IMR-90 (cell line): Measurements from ENCODE around the gene TTLL11. TPM values are rescaled to one million over a fixed set of nuclear protein-coding genes. Genes with fewer than 3 reads are reported as not detected.
A peak's percentile ranks its signal among the peaks of the same experiment; 100 is the strongest.

Source experiments
- ATAC-seq: fragments of 200-7000 bp; cut with Tn5 transposase; 2 replicates; pipeline ENCODE4 v1.9.1; 2020; ENCODE audit warnings: low read depth, mild to moderate bottlenecking, moderate library complexity
- BruUV-seq: library from RNA; stranded (reverse); fragments of 400-500 nt; replicated peaks from 2 replicates; lab custom pipeline; 2021; lab: Mats Ljungman, UMichigan
- CTCF ChIA-PET: fragments of 300-600 bp; formaldehyde crosslinking; extraction: SDS; loops from one replicate; lab custom pipeline; 2021; ENCODE audit warnings: antibody characterized with exemption; lab: Yijun Ruan, JAX
- POLR2A ChIA-PET: fragments of 300-600 bp; sonication (Branson Sonifier 250); formaldehyde crosslinking; loops from one replicate; lab custom pipeline; 2022; ENCODE audit warnings: antibody characterized with exemption; ENCODE audit not compliant: unreplicated experiment; lab: Charles Lee
- DNase-seq: peaks from one replicate; pipeline ENCODE4 v3.0.0; 2013
- H2AFZ ChIP-seq: replicated peaks from 2 replicates; pipeline ENCODE3; 2013; ENCODE audit warnings: low read length, mild to moderate bottlenecking; ENCODE audit not compliant: poor library complexity
- H2AK5ac ChIP-seq: 2 replicates; pipeline ENCODE4 v1.6.1; 2013; ENCODE audit warnings: low read depth, low read length, inconsistent platforms
- H2AK9ac ChIP-seq: replicated peaks from 2 replicates; pipeline ENCODE3; 2013; ENCODE audit warnings: mild to moderate bottlenecking, low read depth, low read length, moderate library complexity; ENCODE audit not compliant: poor library complexity
- H2BK120ac ChIP-seq: 2 replicates; pipeline ENCODE4 v1.6.1; 2013; ENCODE audit warnings: low read depth, low read length, inconsistent platforms
- H2BK15ac ChIP-seq: 3 replicates; pipeline ENCODE4 v1.6.1; 2013; ENCODE audit warnings: low read depth, low read length, inconsistent platforms
- H2BK20ac ChIP-seq: 2 replicates; pipeline ENCODE4 v1.6.1; 2013; ENCODE audit warnings: low read depth, mild to moderate bottlenecking, inconsistent platforms, low read length, moderate library complexity
- H2BK5ac ChIP-seq: 2 replicates; pipeline ENCODE4 v1.6.1; 2013; ENCODE audit warnings: mild to moderate bottlenecking, low read depth, low read length, inconsistent platforms; ENCODE audit not compliant: poor library complexity, severe bottlenecking
- H3K14ac ChIP-seq: replicated peaks from 2 replicates; pipeline ENCODE4 v1.6.1; 2013; ENCODE audit warnings: low read depth, low read length, inconsistent platforms
- H3K18ac ChIP-seq: 2 replicates; pipeline ENCODE4 v1.6.1; 2013; ENCODE audit warnings: low read depth, low read length, control low read depth
- H3K23ac ChIP-seq: 2 replicates; pipeline ENCODE4 v1.6.1; 2013; ENCODE audit warnings: low read depth, low read length, inconsistent platforms
- H3K27ac ChIP-seq: 2 replicates; pipeline ENCODE4 v1.5.1; 2013; ENCODE audit warnings: mild to moderate bottlenecking, control low read depth, low read length; ENCODE audit not compliant: insufficient read depth
- H3K27me3 ChIP-seq: 2 replicates; pipeline ENCODE4 v1.6.1; 2013; ENCODE audit warnings: low read length; ENCODE audit not compliant: control insufficient read depth, insufficient read depth
- H3K36me3 ChIP-seq: 2 replicates; pipeline ENCODE4 v1.6.1; 2013; ENCODE audit warnings: low read length, mixed read lengths; ENCODE audit not compliant: control insufficient read depth, insufficient read depth
- H3K4ac ChIP-seq: 2 replicates; pipeline ENCODE4 v1.6.1; 2013; ENCODE audit warnings: low read depth, low read length, inconsistent platforms
- H3K4me1 ChIP-seq: 2 replicates; pipeline ENCODE4 v1.6.1; 2013; ENCODE audit warnings: low read length, mixed read lengths; ENCODE audit not compliant: control insufficient read depth, insufficient read depth
- H3K4me2 ChIP-seq: 2 replicates; pipeline ENCODE4 v1.6.1; 2013; ENCODE audit warnings: low read depth, mild to moderate bottlenecking, control low read depth, low read length, moderate library complexity
- H3K4me3 ChIP-seq: 2 replicates; pipeline ENCODE4 v1.5.1; 2013; ENCODE audit warnings: low read depth, mild to moderate bottlenecking, control low read depth, low read length, moderate library complexity; ENCODE audit not compliant: insufficient read depth
- H3K56ac ChIP-seq: 2 replicates; pipeline ENCODE4 v1.6.1; 2013; ENCODE audit warnings: low read length, inconsistent platforms; ENCODE audit not compliant: insufficient read depth; ENCODE audit errors: extremely low read depth
- H3K79me1 ChIP-seq, 2 experiments: 2 replicates each; pipeline ENCODE4 v1.6.1; 2013; ENCODE audit warnings: low read length in 2 of 2, inconsistent platforms in 1 of 2, low read depth in 1 of 2
- H3K9ac ChIP-seq: 2 replicates; pipeline ENCODE4 v1.6.1; 2013; ENCODE audit warnings: low read depth, low read length, control low read depth
- H3K9me1 ChIP-seq: 2 replicates; pipeline ENCODE4 v1.6.1; 2013; ENCODE audit warnings: low read length, inconsistent platforms; ENCODE audit not compliant: insufficient read depth
- H3K9me3 ChIP-seq: 2 replicates; pipeline ENCODE4 v1.6.1; 2013; ENCODE audit warnings: low read length; ENCODE audit not compliant: control insufficient read depth, insufficient read depth
- H4K20me1 ChIP-seq: 2 replicates; pipeline ENCODE4 v1.6.1; 2013; ENCODE audit warnings: low read length, inconsistent platforms; ENCODE audit not compliant: insufficient read depth
- H4K5ac ChIP-seq: 2 replicates; pipeline ENCODE4 v1.6.1; 2013; ENCODE audit warnings: mild to moderate bottlenecking, low read depth, low read length, control low read depth
- H4K8ac ChIP-seq, 2 experiments: 2 replicates each; pipeline ENCODE4 v1.6.1; 2013; ENCODE audit warnings: low read depth in 2 of 2, low read length in 2 of 2, control low read depth in 1 of 2, inconsistent platforms in 1 of 2
- H4K91ac ChIP-seq: 2 replicates; pipeline ENCODE4 v1.6.1; 2013; ENCODE audit warnings: low read depth, low read length, inconsistent platforms; ENCODE audit not compliant: insufficient read depth
- BHLHE40 ChIP-seq: fragments of 150-350 bp; IDR thresholded peaks from 2 replicates; pipeline ENCODE4 v1.6.1; 2016; ENCODE audit warnings: mild to moderate bottlenecking, low read depth, low read length
- CEBPB ChIP-seq: IDR thresholded peaks from 2 replicates; pipeline ENCODE4 v1.6.1; 2012; ENCODE audit warnings: low read depth, low read length, improper control_type of control experiment
- CHD1 ChIP-seq: IDR thresholded peaks from 2 replicates; pipeline ENCODE4 v1.6.1; 2012; ENCODE audit warnings: low read depth, low read length, improper control_type of control experiment
- ELK1 ChIP-seq: fragments of 150-350 bp; IDR thresholded peaks from 2 replicates; pipeline ENCODE4 v1.6.1; 2016; ENCODE audit warnings: low read depth, mild to moderate bottlenecking, low read length, moderate library complexity, borderline replicate concordance
- FOS ChIP-seq: fragments of 150-350 bp; IDR thresholded peaks from 2 replicates; pipeline ENCODE4 v1.6.1; 2016; ENCODE audit warnings: low read depth, low read length
- MAFK ChIP-seq: IDR thresholded peaks from 2 replicates; pipeline ENCODE4 v1.6.1; 2012; ENCODE audit warnings: low read depth, low read length, improper control_type of control experiment
- MAZ ChIP-seq: IDR thresholded peaks from 2 replicates; pipeline ENCODE4 v1.6.1; 2012; ENCODE audit warnings: low read depth, mild to moderate bottlenecking, low read length, improper control_type of control experiment, moderate library complexity, borderline replicate concordance
- MXI1 ChIP-seq: IDR thresholded peaks from 2 replicates; pipeline ENCODE4 v1.6.1; 2012; ENCODE audit warnings: low read depth, mild to moderate bottlenecking, low read length, moderate library complexity, borderline replicate concordance
- NFE2L2 ChIP-seq: fragments of 150-350 bp; IDR thresholded peaks from 2 replicates; pipeline ENCODE4 v1.6.1; 2016; ENCODE audit warnings: low read depth, mild to moderate bottlenecking, low read length
- POLR2A ChIP-seq: IDR thresholded peaks from 2 replicates; pipeline ENCODE4 v1.6.1; 2012; ENCODE audit warnings: mild to moderate bottlenecking, low read depth, low read length
- RAD21 ChIP-seq: IDR thresholded peaks from 2 replicates; pipeline ENCODE4 v1.6.1; 2012; ENCODE audit warnings: low read length, improper control_type of control experiment
- RCOR1 ChIP-seq: IDR thresholded peaks from 2 replicates; pipeline ENCODE4 v1.6.1; 2012; ENCODE audit warnings: mild to moderate bottlenecking, low read length, improper control_type of control experiment; ENCODE audit not compliant: insufficient replicate concordance
- RFX5 ChIP-seq: IDR thresholded peaks from 2 replicates; pipeline ENCODE4 v1.8.0; 2012; ENCODE audit warnings: low read depth, mild to moderate bottlenecking, low read length, moderate library complexity
- SMC3 ChIP-seq: fragments of 150-350 bp; IDR thresholded peaks from 2 replicates; pipeline ENCODE4 v1.6.1; 2016; ENCODE audit warnings: low read depth, mild to moderate bottlenecking, antibody characterized with exemption, low read length, moderate library complexity
- USF2 ChIP-seq: fragments of 150-350 bp; IDR thresholded peaks from 2 replicates; pipeline ENCODE4 v1.6.1; 2017; ENCODE audit warnings: mild to moderate bottlenecking, antibody characterized with exemption, low read length, low read depth
- WGBS, 2 experiments: methylation state at CpG; one replicate each; pipeline versions ENCODE4 v1.1.5 to v1.1.7; 2013; ENCODE audit warnings: missing lambda C conversion rate in 2 of 2; ENCODE audit not compliant: insufficient read length in 1 of 2; ENCODE audit errors: extremely low coverage in 2 of 2; 5-methylcytosine and 5-hydroxymethylcytosine counted together
- dilution Hi-C: fragments of 300-500 bp; cut with HindIII; formaldehyde crosslinking; loops from one replicate; pipeline ENCODE4 v1.14.3; 2018; ENCODE audit warnings: low sequenced_read_pairs; ENCODE audit not compliant: unreplicated experiment
- in situ Hi-C: fragments of 300-500 bp; cut with MboI; formaldehyde crosslinking; loops from 3 replicates; pipeline ENCODE4 v1.14.3; 2019; ENCODE audit warnings: low sequenced_read_pairs, inconsistent platforms, mixed read lengths
- intact Hi-C: fragments of 100-400 bp; cut with micrococcal nuclease; formaldehyde crosslinking; loops from 2 replicates; pipeline ENCODE4 v1.10.0; 2022
- polyA plus RNA-seq, 3 experiments: library from polyadenylated mRNA; depleted of rRNA; stranded (reverse); fragments of >200 nt; gene quantifications; 2 replicates each; pipeline ENCODE4 v1.2.3, GENCODE V29; 2012; ENCODE audit warnings: low replicate concordance in 1 of 3
- total RNA-seq: library from RNA; depleted of rRNA; stranded (reverse); fragments of >200 nt; gene quantifications from 2 replicates; pipeline ENCODE4 v1.2.3, GENCODE V29; 2012
- TF ChIP-seq, protein P1 (sequence below): conservative IDR thresholded peaks from 2 replicates; pipeline ENCODE4 v1.5.1; 2012; ENCODE audit warnings: mild to moderate bottlenecking, low read depth, low read length, improper control_type of control experiment

TTLL11 gene
- total and polyA plus RNA-seq, 2 of the 4 experiments (the other 2 are of a cell fraction) = 2.0 to 4.6 TPM

GRCh38 chr9:122090981-122091380 lies 2.1 kb downstream of the TTLL11 start:
- Histone ChIP-seq H3K9ac (no peak overlapping the region), H2BK120ac (no peak overlapping the region), H2AK5ac (no peak overlapping the region), H3K36me3 (no peaks in the 10 kb centered on the region), H3K56ac (no peak overlapping the region), H3K9me3 (no peaks in the 10 kb centered on the region), H4K20me1 (peaks cover 28% of the 10 kb centered on the region), H4K91ac (no peak overlapping the region), H2BK15ac (no peak overlapping the region), H2AK9ac (peak overlapping the region; percentile 20), H2AFZ (no peak overlapping the region), H3K79me1 (peaks cover 19 to 56% of the 10 kb centered on the region in 2 experiments), H4K8ac (no peak overlapping the region), H2BK20ac (no peak overlapping the region), H3K18ac (no peak overlapping the region), H3K4ac (no peak overlapping the region), H3K27ac (no peak overlapping the region), H3K27me3 (no peaks in the 10 kb centered on the region), H3K4me3 (no peak overlapping the region), H3K4me2 (no peak overlapping the region), H2BK5ac (no peak overlapping the region), H3K23ac (no peak overlapping the region), H3K4me1 (peaks cover 11% of the 10 kb centered on the region), H3K9me1 (peaks cover 13% of the 10 kb centered on the region), H3K14ac (no peak overlapping the region), H4K5ac (no peak overlapping the region)
- CTCF ChIA-PET = no interaction called here
- DNase-seq (no peak), ATAC-seq (no peak)
- no TSS peak for BruUV-seq
- 90% methylated on average over 5 of the region's 5 CpGs; no CpG with 5 or more reads in 1 of the 2 experiments for WGBS, 2 experiments
- dilution Hi-C loops = no loop called here
- POLR2A ChIA-PET = no interaction called here
- TF ChIP-seq RFX5 (no peak), NFE2L2 (no peak), ELK1 (no peak), MAZ (no peak), MXI1 (no peak), MAFK (no peak), SMC3 (no peak), CEBPB (no peak), BHLHE40 (no peak), FOS (no peak), RCOR1 (no peak), POLR2A (no peak), RAD21 (no peak), USF2 (no peak), CHD1 (no peak)
- TF ChIP-seq, protein P1, sequence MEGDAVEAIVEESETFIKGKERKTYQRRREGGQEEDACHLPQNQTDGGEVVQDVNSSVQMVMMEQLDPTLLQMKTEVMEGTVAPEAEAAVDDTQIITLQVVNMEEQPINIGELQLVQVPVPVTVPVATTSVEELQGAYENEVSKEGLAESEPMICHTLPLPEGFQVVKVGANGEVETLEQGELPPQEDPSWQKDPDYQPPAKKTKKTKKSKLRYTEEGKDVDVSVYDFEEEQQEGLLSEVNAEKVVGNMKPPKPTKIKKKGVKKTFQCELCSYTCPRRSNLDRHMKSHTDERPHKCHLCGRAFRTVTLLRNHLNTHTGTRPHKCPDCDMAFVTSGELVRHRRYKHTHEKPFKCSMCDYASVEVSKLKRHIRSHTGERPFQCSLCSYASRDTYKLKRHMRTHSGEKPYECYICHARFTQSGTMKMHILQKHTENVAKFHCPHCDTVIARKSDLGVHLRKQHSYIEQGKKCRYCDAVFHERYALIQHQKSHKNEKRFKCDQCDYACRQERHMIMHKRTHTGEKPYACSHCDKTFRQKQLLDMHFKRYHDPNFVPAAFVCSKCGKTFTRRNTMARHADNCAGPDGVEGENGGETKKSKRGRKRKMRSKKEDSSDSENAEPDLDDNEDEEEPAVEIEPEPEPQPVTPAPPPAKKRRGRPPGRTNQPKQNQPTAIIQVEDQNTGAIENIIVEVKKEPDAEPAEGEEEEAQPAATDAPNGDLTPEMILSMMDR = no peak
- in situ Hi-C loops = loop anchor here (10.0 kb wide), 2 partner anchors 264 to 364 kb away; no protein-coding TSS in a partner anchor
- intact Hi-C loops = loop anchor here (10.0 kb wide), 3 partner anchors 364 to 724 kb away; no protein-coding TSS in a partner anchor
